Mucosa of rectum (tissue), 2 donors: ENCODE measurements around the gene DIRAS2.

Experiments
- H3K27ac ChIP-seq, 2 donors: one replicate each; pipeline ENCODE4 v1.7.0; 2013; ENCODE audit warnings: inconsistent platforms in 2 of 2, low read depth in 2 of 2, low read length in 2 of 2
- H3K27me3 ChIP-seq, 2 donors: one replicate each; pipeline ENCODE4 v1.7.0; 2013; ENCODE audit warnings: low read length in 2 of 2; ENCODE audit not compliant: control insufficient read depth in 2 of 2, insufficient read depth in 2 of 2
- H3K36me3 ChIP-seq, 2 donors: one replicate each; pipeline ENCODE4 v1.7.0; 2013; ENCODE audit warnings: low read length in 2 of 2; ENCODE audit not compliant: control insufficient read depth in 2 of 2, insufficient read depth in 2 of 2
- H3K4me1 ChIP-seq, 2 donors: one replicate each; pipeline ENCODE4 v1.7.0; 2013; ENCODE audit warnings: low read length in 2 of 2, mild to moderate bottlenecking in 1 of 2; ENCODE audit not compliant: control insufficient read depth in 2 of 2, insufficient read depth in 2 of 2
- H3K4me3 ChIP-seq, 2 donors: one replicate each; pipeline ENCODE4 v1.7.0; 2013; ENCODE audit warnings: low read length in 2 of 2
- H3K9ac ChIP-seq, 2 donors: one replicate each; pipeline ENCODE4 v1.7.0; 2013; ENCODE audit warnings: low read length in 2 of 2, low read depth in 1 of 2, mild to moderate bottlenecking in 1 of 2
- H3K9me3 ChIP-seq, 2 donors: one replicate each; pipeline ENCODE4 v1.7.0; 2013; ENCODE audit warnings: low read length in 2 of 2; ENCODE audit not compliant: control insufficient read depth in 2 of 2
- donor health status: healthy.
- donor health status: Normal muscosa, but diverticular disease.

The DIRAS2 gene

GRCh38 chr9:90616806-90617205, 25.8 kb downstream of the DIRAS2 start:
- Histone ChIP-seq H3K9ac (no peak overlapping the region), H3K27ac (no peak overlapping the region), H3K9me3 (no peaks in the 10 kb centered on the region), H3K4me3 (no peak overlapping the region), H3K27me3 (no peaks in the 10 kb centered on the region), H3K36me3 (no peaks in the 10 kb centered on the region), H3K4me1 (no peaks in the 10 kb centered on the region)

DNA sequence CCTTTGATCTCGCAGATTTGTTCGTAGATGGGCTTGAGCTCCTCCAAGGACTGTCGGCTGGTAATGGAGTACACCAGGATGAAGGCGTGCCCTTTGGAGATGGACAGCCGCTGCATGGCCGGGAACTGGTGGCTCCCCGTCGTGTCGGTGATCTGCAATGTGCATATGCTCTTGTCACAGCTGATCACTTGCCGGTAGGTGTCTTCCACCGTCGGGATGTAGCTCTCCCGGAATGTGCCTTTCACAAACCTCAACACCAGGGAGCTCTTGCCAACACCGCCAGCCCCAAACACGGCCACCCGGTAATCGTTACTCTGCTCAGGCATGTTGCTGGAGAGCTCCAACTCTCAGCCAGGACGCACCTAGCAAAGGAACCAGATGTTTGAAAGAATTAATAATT, 29.1 kb downstream of the DIRAS2 start:
- Histone ChIP-seq H3K27ac (no peak overlapping the region), H3K27me3 (no peaks in the 10 kb centered on the region), H3K4me1 (no peaks in the 10 kb centered on the region), H3K9me3 (no peaks in the 10 kb centered on the region), H3K9ac (no peak overlapping the region), H3K4me3 (no peak overlapping the region), H3K36me3 (no peaks in the 10 kb centered on the region)

DNA sequence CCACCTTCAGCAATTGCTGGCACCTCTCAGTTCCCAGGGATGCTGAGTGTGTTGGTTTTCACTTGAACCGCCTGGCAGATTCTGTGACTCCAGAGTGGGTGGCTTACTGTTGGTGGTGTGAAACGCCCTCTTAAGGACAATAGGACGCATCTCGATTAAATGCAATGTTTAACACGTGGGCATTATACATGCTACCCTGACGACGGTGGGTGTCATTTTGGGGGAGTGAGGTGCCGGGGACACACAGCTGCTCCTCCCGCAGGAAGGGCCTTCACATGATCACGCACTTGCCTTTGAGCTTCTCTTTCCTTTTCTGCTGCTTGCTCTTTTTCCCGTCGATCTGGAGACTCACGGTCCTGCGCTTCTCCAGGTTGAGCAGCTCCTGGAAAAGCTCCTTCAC, 29.7 kb downstream of the DIRAS2 start:
- Histone ChIP-seq H3K9me3 (no peaks in the 10 kb centered on the region), H3K27ac (no peak overlapping the region), H3K36me3 (no peaks in the 10 kb centered on the region), H3K27me3 (no peaks in the 10 kb centered on the region), H3K4me1 (no peaks in the 10 kb centered on the region), H3K9ac (no peak overlapping the region), H3K4me3 (no peak overlapping the region)

DNA sequence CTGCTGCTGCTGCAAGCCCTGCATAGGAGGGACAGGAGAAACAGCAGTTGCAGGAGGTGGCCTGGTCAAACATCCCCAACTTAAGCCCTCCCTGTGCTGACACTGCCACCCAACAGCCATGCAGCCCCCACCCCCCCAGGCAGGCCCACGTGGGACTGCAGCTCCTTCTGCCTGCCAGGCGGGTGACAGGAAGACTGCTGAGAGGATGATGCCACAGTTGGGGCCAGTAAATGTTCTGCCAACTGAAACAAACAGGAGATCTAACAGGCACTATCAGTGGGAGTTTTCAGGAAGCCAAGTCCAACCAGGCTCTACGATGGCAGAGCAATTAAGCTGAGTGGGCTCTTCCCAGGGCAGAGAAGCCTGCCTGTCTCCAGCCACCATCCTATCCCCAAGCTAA, 31.1 kb downstream of the DIRAS2 start:
- Histone ChIP-seq H3K4me1 (no peaks in the 10 kb centered on the region), H3K9ac (no peak overlapping the region), H3K9me3 (no peaks in the 10 kb centered on the region), H3K36me3 (no peaks in the 10 kb centered on the region), H3K4me3 (no peak overlapping the region), H3K27ac (no peak overlapping the region), H3K27me3 (no peaks in the 10 kb centered on the region)

- H3K4me1 ChIP-seq, result no peaks in the 10 kb centered on the region
- H3K9me3 ChIP-seq, result no peaks in the 10 kb centered on the region
- H3K27me3 ChIP-seq, result no peaks in the 10 kb centered on the region
- H3K27ac ChIP-seq, result no peak overlapping the region
- no peak overlapping the region for H3K9ac ChIP-seq
- no peaks in the 10 kb centered on the region for H3K36me3 ChIP-seq
- H3K4me3 ChIP-seq, result no peak overlapping the region
These were observed 31.5 kb downstream of the DIRAS2 start for GRCh38 chr9:90611121-90611520.

DNA sequence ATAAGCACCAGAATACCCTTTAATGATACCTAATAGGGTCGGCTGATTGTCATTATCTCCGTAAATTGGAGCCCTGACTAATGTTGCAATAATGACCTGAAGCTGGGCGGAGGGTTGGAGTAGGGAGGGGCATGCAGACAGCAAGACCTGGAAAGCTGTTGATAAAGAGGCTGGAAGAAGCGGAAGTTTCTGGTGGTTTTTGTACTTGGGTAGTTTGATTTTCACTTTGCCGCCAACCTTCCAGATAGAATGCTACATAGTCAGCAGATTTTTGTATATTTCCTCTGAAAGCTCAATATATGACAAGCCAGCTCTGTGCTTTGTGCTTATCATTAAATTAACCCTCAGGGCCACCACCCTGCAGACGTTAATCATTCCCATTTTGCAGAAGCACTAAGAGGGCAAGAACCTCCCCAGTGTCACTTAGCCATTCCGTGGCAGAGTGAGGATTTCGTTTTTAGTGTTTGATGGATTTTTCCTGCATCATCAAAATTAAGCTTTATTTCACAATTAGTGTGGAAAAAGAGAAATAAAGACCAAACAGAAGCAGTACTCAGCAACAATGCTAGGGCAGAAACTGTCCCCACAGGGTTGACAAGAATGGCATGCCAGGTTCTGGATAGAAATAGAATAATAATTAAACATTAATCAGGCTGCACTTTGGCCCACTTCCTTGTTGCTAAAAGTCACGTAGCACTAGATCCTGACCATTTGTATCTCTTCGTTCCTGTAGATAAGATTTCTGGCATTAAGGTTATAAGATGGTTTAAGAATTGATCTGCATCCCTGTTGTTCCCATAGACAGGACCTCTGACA, 34.7 kb downstream of the DIRAS2 start:
- Histone ChIP-seq H3K4me1 (no peaks in the 10 kb centered on the region), H3K27ac (no peak overlapping the region), H3K9ac (no peak overlapping the region), H3K27me3 (no peaks in the 10 kb centered on the region), H3K4me3 (no peak overlapping the region), H3K36me3 (no peaks in the 10 kb centered on the region), H3K9me3 (no peaks in the 10 kb centered on the region)

GRCh38 chr9:90600029-90600428, 42.6 kb downstream of the DIRAS2 start:
- no peaks in the 10 kb centered on the region for H3K9me3 ChIP-seq
- no peak overlapping the region for H3K27ac ChIP-seq
- H3K4me3 ChIP-seq, result no peak overlapping the region
- H3K4me1 ChIP-seq, result no peaks in the 10 kb centered on the region
- H3K9ac ChIP-seq, result no peak overlapping the region
- H3K27me3 ChIP-seq, result peaks cover 2 to 4% of the 10 kb centered on the region in 2 donors
- H3K36me3 ChIP-seq, result no peaks in the 10 kb centered on the region

DNA sequence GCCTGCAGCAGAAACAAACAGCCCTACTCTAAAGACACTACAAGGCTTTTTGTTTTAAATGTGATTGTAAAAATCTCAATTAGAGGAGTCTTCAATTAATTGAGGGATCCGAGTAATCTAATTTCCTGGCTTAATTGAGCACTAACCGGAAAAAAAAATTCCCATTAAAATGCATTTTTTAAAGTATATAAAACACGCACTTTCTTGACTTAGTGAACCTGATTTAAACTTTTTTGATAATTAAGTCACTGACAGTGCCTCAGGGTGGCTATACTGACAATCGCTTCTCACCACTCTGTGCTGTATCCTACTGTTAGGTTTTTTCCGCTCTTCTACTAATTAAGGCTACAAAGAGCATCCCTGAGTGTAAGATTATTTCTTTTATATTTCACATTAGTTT, 44.4 kb downstream of the DIRAS2 start:
- H3K27me3 ChIP-seq, result peaks cover 4% of the 10 kb centered on the region in 2 donors
- no peaks in the 10 kb centered on the region for H3K9me3 ChIP-seq
- H3K36me3 ChIP-seq, result no peaks in the 10 kb centered on the region
- no peak overlapping the region for H3K27ac ChIP-seq
- no peaks in the 10 kb centered on the region for H3K4me1 ChIP-seq
- H3K9ac ChIP-seq, result no peak overlapping the region
- H3K4me3 ChIP-seq, result no peak overlapping the region

DNA sequence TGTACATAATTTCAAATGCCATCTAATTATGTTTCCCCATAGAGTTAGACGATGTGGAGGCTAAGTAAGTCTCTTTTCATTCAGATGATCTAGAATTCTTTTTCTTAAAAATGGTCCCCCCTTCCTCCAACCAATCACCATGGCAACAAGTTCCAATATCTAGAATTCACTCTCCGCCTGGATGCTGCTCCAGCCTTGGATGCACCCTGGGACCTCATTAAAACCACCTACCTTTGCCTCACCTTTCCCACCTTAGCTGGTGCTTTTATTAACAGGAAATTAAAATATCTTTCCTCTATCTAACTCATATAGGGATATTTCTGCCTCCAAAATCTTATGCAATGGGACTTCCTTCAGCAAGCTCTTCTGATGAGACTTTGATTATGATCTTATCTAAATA, 49.0 kb downstream of the DIRAS2 start:
- Histone ChIP-seq H3K9ac (no peak overlapping the region), H3K27me3 (peaks cover 2 to 4% of the 10 kb centered on the region in 2 donors), H3K27ac (no peak overlapping the region), H3K4me3 (no peak overlapping the region), H3K36me3 (no peaks in the 10 kb centered on the region), H3K9me3 (no peaks in the 10 kb centered on the region), H3K4me1 (no peaks in the 10 kb centered on the region)

DNA sequence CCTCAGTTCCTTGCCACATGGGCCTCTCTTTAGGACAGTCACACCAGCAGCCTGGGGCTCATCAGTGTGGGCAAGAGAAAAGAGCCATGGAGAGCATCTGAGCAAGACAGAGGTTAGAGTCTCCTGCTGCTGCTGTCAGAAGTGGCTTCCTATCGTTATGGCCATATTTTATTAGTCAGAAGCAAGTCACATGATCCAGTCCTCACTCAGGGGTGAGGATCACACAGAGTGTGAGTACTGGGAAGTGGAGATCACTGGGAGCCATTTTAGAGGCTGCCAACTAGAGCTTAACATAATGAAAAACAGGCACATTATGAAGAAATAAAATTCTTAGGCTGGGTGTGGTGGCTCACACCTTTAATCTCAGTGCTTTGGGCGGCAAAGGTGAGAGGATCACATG, 62.0 kb downstream of the DIRAS2 start:
- Histone ChIP-seq H3K27ac (no peak overlapping the region), H3K9ac (no peak overlapping the region), H3K4me1 (no peaks in the 10 kb centered on the region), H3K4me3 (no peak overlapping the region), H3K9me3 (no peaks in the 10 kb centered on the region), H3K27me3 (no peaks in the 10 kb centered on the region), H3K36me3 (no peaks in the 10 kb centered on the region)
